H9 (cell line): ENCODE measurements around the gene ZSWIM8. TPM values are rescaled to one million over a fixed set of nuclear protein-coding genes. Genes with fewer than 3 reads are reported as not detected.

ENCODE experiments used
- DNase-seq: peaks from one replicate; pipeline ENCODE4 v3.0.0-alpha.2; 2017
- H2AFZ ChIP-seq: one replicate; pipeline ENCODE4 v1.6.1; 2013; ENCODE audit warnings: mild to moderate bottlenecking, low read length, control low read depth, moderate library complexity
- H2AK5ac ChIP-seq: 2 replicates; pipeline ENCODE4 v1.6.1; 2013; ENCODE audit warnings: low read length, control low read depth, mixed read lengths; ENCODE audit not compliant: insufficient read length
- H2BK120ac ChIP-seq: one replicate; pipeline ENCODE4 v1.6.1; 2013; ENCODE audit warnings: low read depth, mild to moderate bottlenecking, low read length, control low read depth, inconsistent platforms; ENCODE audit not compliant: poor library complexity, severe bottlenecking
- H2BK12ac ChIP-seq: 2 replicates; pipeline ENCODE4 v1.6.1; 2013; ENCODE audit warnings: low read length, control low read depth, mixed read lengths, low read depth; ENCODE audit not compliant: insufficient read length
- H2BK15ac ChIP-seq: 2 replicates; pipeline ENCODE4 v1.6.1; 2013; ENCODE audit warnings: low read depth, low read length, control low read depth
- H2BK20ac ChIP-seq: one replicate; pipeline ENCODE4 v1.6.1; 2013; ENCODE audit warnings: low read depth, mild to moderate bottlenecking, low read length, control low read depth, inconsistent platforms; ENCODE audit not compliant: poor library complexity, severe bottlenecking
- H2BK5ac ChIP-seq: 2 replicates; pipeline ENCODE4 v1.6.1; 2013; ENCODE audit warnings: low read length, control low read depth, mixed read lengths; ENCODE audit not compliant: insufficient read length
- H3K14ac ChIP-seq: 2 replicates; pipeline ENCODE4 v1.6.1; 2013; ENCODE audit warnings: low read length, control low read depth; ENCODE audit not compliant: insufficient read depth
- H3K18ac ChIP-seq: 2 replicates; pipeline ENCODE4 v1.6.1; 2013; ENCODE audit warnings: low read depth, mild to moderate bottlenecking, mixed read lengths, low read length, control low read depth; ENCODE audit not compliant: insufficient read length
- H3K23ac ChIP-seq: 2 replicates; pipeline ENCODE4 v1.6.1; 2013; ENCODE audit warnings: low read length, control low read depth, mixed read lengths, low read depth; ENCODE audit not compliant: insufficient read length
- H3K23me2 ChIP-seq: 2 replicates; pipeline ENCODE4 v1.6.1; 2013; ENCODE audit warnings: low read depth, mild to moderate bottlenecking, mixed read lengths, low read length, control low read depth; ENCODE audit not compliant: insufficient read length, poor library complexity, severe bottlenecking
- H3K27ac ChIP-seq: 2 replicates; pipeline ENCODE4 v1.5.1; 2013; ENCODE audit warnings: low read length, control low read depth, mixed read lengths, low read depth; ENCODE audit not compliant: insufficient read length
- H3K27me3 ChIP-seq: 2 replicates; pipeline ENCODE4 v1.6.1; 2013; ENCODE audit warnings: low read length, control low read depth, inconsistent platforms; ENCODE audit not compliant: insufficient read depth
- H3K4ac ChIP-seq: 2 replicates; pipeline ENCODE4 v1.6.1; 2013; ENCODE audit warnings: low read depth, mild to moderate bottlenecking, control low read depth, inconsistent platforms, low read length, moderate library complexity
- H3K4me1 ChIP-seq: 2 replicates; pipeline ENCODE4 v1.6.1; 2013; ENCODE audit warnings: low read length, control low read depth, inconsistent platforms; ENCODE audit not compliant: insufficient read depth
- H3K4me2 ChIP-seq: 2 replicates; pipeline ENCODE4 v1.6.1; 2013; ENCODE audit warnings: low read length, control low read depth, mixed read lengths; ENCODE audit not compliant: insufficient read length, insufficient read depth
- H3K56ac ChIP-seq: 2 replicates; pipeline ENCODE4 v1.6.1; 2013; ENCODE audit warnings: low read depth, mild to moderate bottlenecking, mixed read lengths, low read length, control low read depth; ENCODE audit not compliant: insufficient read length
- H3K79me1 ChIP-seq: 2 replicates; pipeline ENCODE4 v1.6.1; 2013; ENCODE audit warnings: low read depth, mild to moderate bottlenecking, moderate library complexity, low read length, control low read depth, inconsistent platforms; ENCODE audit not compliant: insufficient read depth, poor library complexity, severe bottlenecking
- H3K79me2 ChIP-seq: 2 replicates; pipeline ENCODE4 v1.6.1; 2013; ENCODE audit warnings: low read length, control low read depth, inconsistent platforms; ENCODE audit not compliant: insufficient read depth
- H3K9ac ChIP-seq: 2 replicates; pipeline ENCODE4 v1.6.1; 2013; ENCODE audit warnings: low read length, control low read depth, mixed read lengths; ENCODE audit not compliant: insufficient read length; ENCODE audit errors: extremely low read depth
- H3K9me3 ChIP-seq: one replicate; pipeline ENCODE4 v1.6.1; 2013; ENCODE audit warnings: low read depth, low read length, inconsistent platforms; ENCODE audit not compliant: control insufficient read depth
- H3T11ph ChIP-seq: one replicate; pipeline ENCODE4 v1.6.1; 2013; ENCODE audit warnings: mild to moderate bottlenecking, low read length, control low read depth, inconsistent platforms
- H4K20me1 ChIP-seq: one replicate; pipeline ENCODE4 v1.6.1; 2013; ENCODE audit not compliant: control insufficient read depth, insufficient read length, insufficient read depth
- H4K5ac ChIP-seq: 2 replicates; pipeline ENCODE4 v1.6.1; 2013; ENCODE audit warnings: low read depth, mild to moderate bottlenecking, mixed read lengths, low read length, control low read depth; ENCODE audit not compliant: insufficient read length
- H4K8ac ChIP-seq: replicated peaks from 2 replicates; pipeline ENCODE4 v1.6.1; 2013; ENCODE audit warnings: low read length, control low read depth, mixed read lengths, low read depth; ENCODE audit not compliant: insufficient read length
- H4K91ac ChIP-seq: 2 replicates; pipeline ENCODE4 v1.6.1; 2013; ENCODE audit warnings: low read depth, mild to moderate bottlenecking, moderate library complexity, mixed read lengths, low read length, control low read depth; ENCODE audit not compliant: insufficient read length
- H3K27ac Mint-ChIP-seq, 3 experiments: 2 replicates in 2 of 3; 3 replicates in 1 of 3; pipeline ENCODE4 v1.8.0; 2020 to 2021; ENCODE audit warnings: mixed read lengths in 3 of 3, mild to moderate bottlenecking in 1 of 3, moderate library complexity in 1 of 3
- H3K27me3 Mint-ChIP-seq: 2 replicates; pipeline ENCODE4 v1.8.0; 2021; ENCODE audit warnings: low read depth, mild to moderate bottlenecking, moderate library complexity, mixed read lengths
- H3K36me3 Mint-ChIP-seq, 3 experiments: 2 replicates in 2 of 3; 3 replicates in 1 of 3; pipeline ENCODE4 v1.8.0; 2020 to 2021; ENCODE audit warnings: low read depth in 3 of 3, mixed read lengths in 3 of 3; ENCODE audit not compliant: insufficient read depth in 1 of 3
- H3K4me1 Mint-ChIP-seq, 2 experiments: 2 replicates each; pipeline ENCODE4 v1.8.0; 2020; ENCODE audit warnings: mixed read lengths in 2 of 2
- H3K4me3 Mint-ChIP-seq, 2 experiments: 2 replicates in 1 of 2; 3 replicates in 1 of 2; pipeline ENCODE4 v1.8.0; 2020 to 2021; ENCODE audit warnings: mild to moderate bottlenecking in 2 of 2, mixed read lengths in 2 of 2, moderate library complexity in 1 of 2
- H3K9me3 Mint-ChIP-seq, 2 experiments: 2 replicates in 1 of 2; 3 replicates in 1 of 2; pipeline ENCODE4 v1.8.0; 2020; ENCODE audit warnings: mild to moderate bottlenecking in 2 of 2, mixed read lengths in 2 of 2, moderate library complexity in 1 of 2
- CTCF ChIP-seq: fragments of 200-600 bp; sonication (generic); conservative IDR thresholded peaks from 3 replicates; pipeline ENCODE4 v1.8.0; 2021; ENCODE audit warnings: antibody characterized with exemption, mild to moderate bottlenecking
- WGBS: extraction: QIAGEN DNeasy Blood & Tissue Kit; methylation state at CpG from one replicate; pipeline ENCODE4 v1.1.7; 2013; ENCODE audit warnings: missing lambda C conversion rate, low lambda C conversion rate, mixed read lengths; ENCODE audit not compliant: insufficient read length; ENCODE audit errors: extremely low coverage; 5-methylcytosine and 5-hydroxymethylcytosine counted together
- total RNA-seq: library from RNA; stranded (reverse); gene quantifications from 2 replicates; pipeline ENCODE4 v1.2.1, GENCODE V29; 2021

Gene ZSWIM8
- total RNA-seq, 1 experiment from 2014 or later = 41.0 TPM

GRCh38 chr10:73780301-73780700 lies 5.1 kb upstream of the ZSWIM8 start:
- no peak for TF ChIP-seq CTCF
- Histone ChIP-seq H3K18ac (no peak overlapping the region), H4K91ac (no peak overlapping the region), H3K14ac (no peak overlapping the region), H2BK20ac (no peak overlapping the region), H2AFZ (no peak overlapping the region), H4K5ac (no peak overlapping the region), H3K4ac (no peak overlapping the region), H3K9ac (no peak overlapping the region), H4K20me1 (no peaks in the 10 kb centered on the region), H3K27me3 (no peaks in the 10 kb centered on the region), H3K56ac (no peak overlapping the region), H2BK5ac (no peak overlapping the region), H2AK5ac (no peak overlapping the region), H3K4me2 (peak overlapping the region; percentile 99), H3K23me2 (peaks cover 3% of the 10 kb centered on the region), H4K8ac (no peak overlapping the region), H3K79me2 (peaks cover 10% of the 10 kb centered on the region; the same call in 1 of the 2 replicates), H2BK120ac (no peak overlapping the region), H3K79me1 (peaks cover 11% of the 10 kb centered on the region), H3K9me3 (no peaks in the 10 kb centered on the region), H3K4me1 (no peaks in the 10 kb centered on the region; the same call in 1 of the 2 replicates), H3T11ph (no peak overlapping the region), H2BK15ac (no peak overlapping the region), H2BK12ac (no peak overlapping the region), H3K27ac (no peak overlapping the region), H3K23ac (no peak overlapping the region)
- Mint-ChIP-seq H3K36me3 (peaks cover 8 to 35% (median 31%) of the 10 kb centered on the region in 3 experiments; a peak in 6 of 7 replicates), H3K4me3 (peak overlapping the region; percentile 99), H3K4me1 (peaks cover 27 to 28% of the 10 kb centered on the region in 2 experiments), H3K9me3 (no peaks in the 10 kb centered on the region), H3K27ac (peak overlapping the region in 1 of 3 experiments; percentile 44; a peak in 3 of 7 replicates), H3K27me3 (no peaks in the 10 kb centered on the region)
- DNase-seq = no peak
- WGBS = no CpG with 5 or more reads among the region's 5 CpGs
